ENCODE measurements around the gene WFDC5. TPM values are rescaled to one million over a fixed set of nuclear protein-coding genes. Genes with fewer than 3 reads are reported as not detected.

WFDC5 gene
- total and polyA plus RNA-seq, 2 donors (not counting 3 experiments of a cell fraction or from before 2014, with no cell fraction given): not detected

GRCh38 chr20:45090481-45090880 lies 24.5 kb downstream of the WFDC5 start:
- dilution Hi-C loops (cut with MboI; ENCODE audit: extremely low pct_ligation_motif_present, low sequenced_read_pairs): no loop called here

More at GRCh38 chr20:45090481-45090880, 24.5 kb downstream of the WFDC5 start:
- intact Hi-C loops (cut with micrococcal nuclease): no loop called here
- Histone ChIP-seq H3K4me1 (ENCODE audit: control insufficient read depth, extremely low read depth, insufficient read depth, low read length) (no peaks in the 10 kb centered on the region), H3K79me2 (ENCODE audit: control insufficient read depth, insufficient read depth, low read length) (no peaks in the 10 kb centered on the region), H3K27me3 (ENCODE audit: control insufficient read depth in 2 of 2, insufficient read depth in 2 of 2, low read length in 2 of 2) (no peaks in the 10 kb centered on the region), H3K27ac (ENCODE audit: insufficient read depth, low read depth, low read length) (no peak overlapping the region), H3K9me1 (replicated peaks; ENCODE audit: control insufficient read depth, extremely low read depth, insufficient read depth, low read length) (no peaks in the 10 kb centered on the region), H2AFZ (ENCODE audit: low read depth, low read length) (no peak overlapping the region), H3K4me2 (ENCODE audit: insufficient read depth, low read length) (no peak overlapping the region), H3K9me3 (replicated peaks; ENCODE audit: control insufficient read depth, insufficient read depth, low read length) (no peaks in the 10 kb centered on the region), H3K9ac (replicated peaks; ENCODE audit: extremely low read depth, insufficient read depth, low read length) (no peak overlapping the region), H3K36me3 (ENCODE audit: control insufficient read depth in 2 of 2, extremely low read depth in 1 of 2, insufficient read depth in 2 of 2, low read length in 2 of 2) (no peaks in the 10 kb centered on the region), H4K20me1 (replicated peaks; ENCODE audit: control insufficient read depth, extremely low read depth, insufficient read depth, low read length) (no peaks in the 10 kb centered on the region), H3K4me3 (replicated peaks in 1 of 3; ENCODE audit: insufficient read depth in 1 of 3, low read depth in 1 of 3, low read length in 3 of 3) (no peak overlapping the region)
- no TSS peak for BruUV-seq (replicated peaks)
- TF ChIP-seq CTCF (IDR thresholded peaks at IDR 0.05; ENCODE audit: extremely low read depth in 1 of 2, insufficient read depth in 1 of 2, low read depth in 1 of 2, low read length in 2 of 2): no peak
- no peak for TF ChIP-seq FOS (IDR thresholded peaks at IDR 0.05; ENCODE audit: borderline replicate concordance, insufficient read depth, low read length)
- no peak for TF ChIP-seq MAX (IDR thresholded peaks at IDR 0.05; ENCODE audit: insufficient read depth, insufficient read length)
- no peak for TF ChIP-seq EZH2 (IDR thresholded peaks at IDR 0.05; ENCODE audit: borderline replicate concordance, low read depth, low read length, severe bottlenecking)
- TF ChIP-seq POLR2AphosphoS5 (IDR thresholded peaks at IDR 0.05; ENCODE audit: insufficient read depth, low read depth, low read length): no peak
- TF ChIP-seq JUN (IDR thresholded peaks at IDR 0.05; ENCODE audit: borderline replicate concordance, insufficient read depth, insufficient read length, low read depth): no peak
- TF ChIP-seq GATA2 (IDR thresholded peaks at IDR 0.05; ENCODE audit: insufficient read depth, insufficient read length, low read depth, low read length): no peak
- FAIRE-seq (no peak), DNase-seq (ENCODE audit: low read depth, low spot score) (no peak)
- ChIA-PET CTCF (no interaction called here), POLR2A (no interaction called here)
